ENCODE measurements around the gene CASKIN2. TPM values are rescaled to one million over a fixed set of nuclear protein-coding genes. Genes with fewer than 3 reads are reported as not detected.

The CASKIN2 gene
- total RNA-seq, 6 donors from 2014 or later, result 24.1 to 113 (median 48.5) TPM

GRCh38 chr17:75563063-75563758 is 47.9 kb upstream of the CASKIN2 start:
- Histone ChIP-seq H3K27me3 (no peaks in the 10 kb centered on the region), H3K4me1 (peaks cover 0 to under 1% (median 0%) of the 10 kb centered on the region in 4 donors), H3K9me3 (no peaks in the 10 kb centered on the region), H3K27ac (no peak overlapping the region), H3K36me3 (peaks cover 0 to 57% (median 41%) of the 10 kb centered on the region in 4 donors), H3K4me3 (no peak overlapping the region)
- WGBS, 2 donors, result 94 to 95% methylated on average over 19 to 28 of the region's 28 CpGs
- TF ChIP-seq POLR2AphosphoS5 (IDR thresholded peaks at IDR 0.05) (no peak), CTCF (IDR thresholded peaks at IDR 0.05) (no peak), POLR2A (IDR thresholded peaks at IDR 0.05) (no peak), EP300 (IDR thresholded peaks at IDR 0.05) (no peak)
- ATAC-seq (ENCODE audit: low FRiP score in 2 of 2) (no peak), DNase-seq (no peak)

GRCh38 chr17:75561927-75562603 is 46.7 kb upstream of the CASKIN2 start:
- WGBS, 2 donors, result 80 to 82% methylated on average over 5 of the region's 5 CpGs
- ATAC-seq (ENCODE audit: low FRiP score in 2 of 2) (no peak), DNase-seq (no peak)
- no peaks in the 10 kb centered on the region for H3K9me3 ChIP-seq
- no peaks in the 10 kb centered on the region for H3K27me3 ChIP-seq
- H3K4me1 ChIP-seq, result peaks cover 0 to 12% (median 10%) of the 10 kb centered on the region in 4 donors
- H3K27ac ChIP-seq, result no peak overlapping the region
- TF ChIP-seq POLR2A (IDR thresholded peaks at IDR 0.05), result no peak
- no peak for TF ChIP-seq POLR2AphosphoS5 (IDR thresholded peaks at IDR 0.05)
- no peak for TF ChIP-seq EP300 (IDR thresholded peaks at IDR 0.05)
- no peak for TF ChIP-seq CTCF (IDR thresholded peaks at IDR 0.05)
- no peak overlapping the region for H3K4me3 ChIP-seq
- peaks cover 0 to 56% (median 40%) of the 10 kb centered on the region in 4 donors for H3K36me3 ChIP-seq

- DNase-seq (no peak), ATAC-seq (ENCODE audit: low FRiP score in 2 of 2) (no peak)
- no peaks in the 10 kb centered on the region for H3K27me3 ChIP-seq
- peaks cover 0 to 40% (median 31%) of the 10 kb centered on the region in 4 donors for H3K36me3 ChIP-seq
- H3K4me3 ChIP-seq, result no peak overlapping the region
- TF ChIP-seq EP300 (IDR thresholded peaks at IDR 0.05) (no peak), CTCF (IDR thresholded peaks at IDR 0.05) (no peak), POLR2A (IDR thresholded peaks at IDR 0.05) (no peak), POLR2AphosphoS5 (IDR thresholded peaks at IDR 0.05) (no peak)
- WGBS, 2 donors, result 94% methylated on average over 7 to 9 of the region's 9 CpGs
- H3K9me3 ChIP-seq, result no peaks in the 10 kb centered on the region
- no peak overlapping the region for H3K27ac ChIP-seq
- peaks cover 0 to 18% (median 14%) of the 10 kb centered on the region in 4 donors for H3K4me1 ChIP-seq
Observed at GRCh38 chr17:75559958-75560533, 44.7 kb upstream of the CASKIN2 start.

GRCh38 chr17:75558666-75559530 is 43.6 kb upstream of the CASKIN2 start:
- TF ChIP-seq POLR2AphosphoS5 (IDR thresholded peaks at IDR 0.05) (no peak), EP300 (IDR thresholded peaks at IDR 0.05) (no peak), POLR2A (IDR thresholded peaks at IDR 0.05) (no peak), CTCF (IDR thresholded peaks at IDR 0.05) (no peak)
- DNase-seq (no peak), ATAC-seq (ENCODE audit: low FRiP score in 2 of 2) (no peak)
- peaks cover 0 to 28% (median 20%) of the 10 kb centered on the region in 4 donors for H3K36me3 ChIP-seq
- no peaks in the 10 kb centered on the region for H3K9me3 ChIP-seq
- WGBS, 2 donors, result 89 to 97% methylated on average over 21 to 28 of the region's 38 CpGs
- no peaks in the 10 kb centered on the region for H3K27me3 ChIP-seq
- H3K4me1 ChIP-seq, result peaks cover 0 to 18% (median 14%) of the 10 kb centered on the region in 4 donors
- no peak overlapping the region for H3K27ac ChIP-seq
- no peak overlapping the region for H3K4me3 ChIP-seq

All from upper lobe of left lung (tissue), 6 donors.